Stomach (tissue), 9 donors: ENCODE results near the gene POLE2. TPM values are rescaled to one million over a fixed set of nuclear protein-coding genes. Genes with fewer than 3 reads are reported as not detected.

ENCODE experiments used
- DNase-seq, 2 donors: peaks; one replicate each; pipeline versions ENCODE4 v3.0.0 to v3.0.0-alpha.2; 2013 to 2019
- H3K27ac ChIP-seq, 5 donors: fragments of 200-600 bp in 4 of 5; sonication (generic) in 4 of 5; one replicate each; pipeline ENCODE4 v1.5.1; 2013 to 2019; ENCODE audit warnings: mild to moderate bottlenecking in 1 of 5, moderate library complexity in 1 of 5
- H3K27me3 ChIP-seq, 3 donors: fragments of 200-600 bp; sonication (generic); one replicate each; pipeline ENCODE4 v1.5.1; 2017 to 2019; ENCODE audit warnings: mixed run types in 1 of 3
- H3K36me3 ChIP-seq, 4 donors: fragments of 200-600 bp; sonication (generic); 1 replicate in 3 of 4; 2 replicates in 1 of 4; pipeline ENCODE4 v1.5.1; 2016 to 2019
- H3K4me1 ChIP-seq, 4 donors: fragments of 200-600 bp; sonication (generic); one replicate each; pipeline ENCODE4 v1.5.1; 2016 to 2019
- H3K4me3 ChIP-seq, 4 donors: fragments of 200-600 bp; sonication (generic) in 3 of 4; one replicate each; pipeline ENCODE4 v1.5.1; 2016 to 2019; ENCODE audit warnings: mild to moderate bottlenecking in 1 of 4
- H3K9me3 ChIP-seq, 4 donors: fragments of 200-600 bp; sonication (generic); one replicate each; pipeline ENCODE4 v1.5.1; 2016 to 2019
- EP300 ChIP-seq: sonication (generic); formaldehyde crosslinking; IDR thresholded peaks from one replicate; pipeline ENCODE4 v1.6.1; 2017; ENCODE audit warnings: antibody characterized with exemption
- POLR2A ChIP-seq, 4 donors: fragments of 450-650 bp; IDR thresholded peaks; one replicate each; pipeline ENCODE4 v1.6.1; 2016; ENCODE audit warnings: antibody characterized with exemption in 4 of 4, control low read depth in 2 of 4, mild to moderate bottlenecking in 1 of 4, moderate library complexity in 1 of 4
- POLR2AphosphoS5 ChIP-seq, 3 donors: sonication (generic); formaldehyde crosslinking; IDR thresholded peaks; one replicate each; pipeline ENCODE4 v1.6.1; 2016; ENCODE audit warnings: antibody characterized with exemption in 3 of 3
- WGBS, 5 donors: extraction: QIAGEN DNeasy Blood & Tissue Kit in 3 of 5; methylation state at CpG; one replicate each; pipeline versions ENCODE4 v1.1.5 to v1.1.7; 2013 to 2018; 5-methylcytosine and 5-hydroxymethylcytosine counted together
- intact Hi-C: fragments of 100-400 bp; cut with DNase I; formaldehyde crosslinking; loops from one replicate; pipeline ENCODE4 v1.15.1; 2023; ENCODE audit warnings: low total_unique reads
- polyA plus RNA-seq, 3 donors: library from polyadenylated mRNA; stranded (reverse); fragments of 200-250 nt; gene quantifications; one replicate each; pipeline ENCODE4 v1.2.3, GENCODE V29; 2013
- total RNA-seq, 5 donors: library from RNA; depleted of rRNA; stranded (reverse); fragments of >200 nt; gene quantifications; one replicate each; pipeline versions ENCODE4 v1.1.0 to v1.2.3, GENCODE V29; 2014 to 2016
- TF ChIP-seq, protein P1 (sequence below), 7 experiments: fragments of 450-650 bp in 4 of 7; fragments of 200-600 bp in 3 of 7; sonication (generic) in 3 of 7; IDR thresholded peaks; one replicate each; pipeline ENCODE4 v1.5.1; 2016 to 2019; ENCODE audit warnings: antibody characterized with exemption in 7 of 7, control low read depth in 2 of 7, mild to moderate bottlenecking in 1 of 7
- donor health status: healthy with polysubstance abuse.
- donor health status: Bipolar disorder and iron deficiency.
- donor health status: healthy.

Gene POLE2
- total and polyA plus RNA-seq, 8 donors, result 1.8 to 17.1 (median 5.2) TPM; not detected in 1

DNA sequence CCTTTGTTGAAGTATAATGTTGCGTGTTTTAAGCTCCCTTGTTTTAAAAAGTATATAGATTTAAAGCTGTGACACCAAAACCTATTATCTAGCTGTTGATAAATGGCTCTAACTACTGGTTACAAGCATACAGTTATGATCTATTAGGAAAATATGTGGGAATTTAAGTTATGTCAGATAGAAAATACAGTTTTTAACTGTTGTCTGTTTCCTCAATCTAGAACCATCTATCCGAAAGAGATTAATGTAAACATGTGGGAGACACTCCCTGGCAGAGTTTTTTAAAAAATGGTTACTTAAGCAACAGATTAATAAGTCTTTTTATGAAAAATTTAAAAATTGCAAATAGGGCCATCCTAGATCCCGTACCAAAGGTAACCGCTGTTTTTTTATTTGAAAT, 75.8 kb downstream of the POLE2 start:
- intact Hi-C loops, result no loop called here
- Histone ChIP-seq H3K36me3 (peaks cover 0 to 16% (median 13%) of the 10 kb centered on the region in 4 donors), H3K4me1 (peaks cover 0 to 3% (median 2%) of the 10 kb centered on the region in 4 donors), H3K9me3 (no peaks in the 10 kb centered on the region), H3K27ac (no peak overlapping the region), H3K4me3 (no peak overlapping the region), H3K27me3 (no peaks in the 10 kb centered on the region)
- TF ChIP-seq, protein P1, sequence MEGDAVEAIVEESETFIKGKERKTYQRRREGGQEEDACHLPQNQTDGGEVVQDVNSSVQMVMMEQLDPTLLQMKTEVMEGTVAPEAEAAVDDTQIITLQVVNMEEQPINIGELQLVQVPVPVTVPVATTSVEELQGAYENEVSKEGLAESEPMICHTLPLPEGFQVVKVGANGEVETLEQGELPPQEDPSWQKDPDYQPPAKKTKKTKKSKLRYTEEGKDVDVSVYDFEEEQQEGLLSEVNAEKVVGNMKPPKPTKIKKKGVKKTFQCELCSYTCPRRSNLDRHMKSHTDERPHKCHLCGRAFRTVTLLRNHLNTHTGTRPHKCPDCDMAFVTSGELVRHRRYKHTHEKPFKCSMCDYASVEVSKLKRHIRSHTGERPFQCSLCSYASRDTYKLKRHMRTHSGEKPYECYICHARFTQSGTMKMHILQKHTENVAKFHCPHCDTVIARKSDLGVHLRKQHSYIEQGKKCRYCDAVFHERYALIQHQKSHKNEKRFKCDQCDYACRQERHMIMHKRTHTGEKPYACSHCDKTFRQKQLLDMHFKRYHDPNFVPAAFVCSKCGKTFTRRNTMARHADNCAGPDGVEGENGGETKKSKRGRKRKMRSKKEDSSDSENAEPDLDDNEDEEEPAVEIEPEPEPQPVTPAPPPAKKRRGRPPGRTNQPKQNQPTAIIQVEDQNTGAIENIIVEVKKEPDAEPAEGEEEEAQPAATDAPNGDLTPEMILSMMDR (IDR thresholded peaks at IDR 0.05), result no peak
- no peak for TF ChIP-seq EP300
- TF ChIP-seq POLR2A (IDR thresholded peaks at IDR 0.05), result no peak
- TF ChIP-seq POLR2AphosphoS5 (IDR thresholded peaks at IDR 0.05), result no peak
- no peak for DNase-seq
- 89 to 93% (median 91%) methylated on average over 4 of the region's 4 CpGs for WGBS, 5 donors

DNA sequence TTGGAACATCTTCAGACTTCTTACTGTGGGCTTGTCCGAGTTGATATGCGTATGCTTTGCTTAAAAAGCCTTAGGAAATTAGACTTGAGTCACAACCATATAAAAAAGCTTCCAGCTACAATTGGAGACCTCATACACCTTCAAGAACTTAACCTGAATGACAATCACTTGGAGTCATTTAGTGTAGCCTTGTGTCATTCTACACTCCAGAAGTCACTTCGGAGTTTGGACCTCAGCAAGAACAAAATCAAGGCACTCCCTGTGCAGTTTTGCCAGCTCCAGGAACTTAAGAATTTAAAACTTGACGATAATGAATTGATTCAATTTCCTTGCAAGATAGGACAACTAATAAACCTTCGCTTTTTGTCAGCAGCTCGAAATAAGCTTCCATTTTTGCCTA, 80.4 kb downstream of the POLE2 start:
- DNase-seq, result no peak
- 86 to 97% (median 93%) methylated on average over 6 of the region's 6 CpGs for WGBS, 5 donors
- intact Hi-C loops, result no loop called here
- Histone ChIP-seq H3K27ac (no peak overlapping the region), H3K27me3 (no peaks in the 10 kb centered on the region), H3K4me3 (no peak overlapping the region), H3K4me1 (no peaks in the 10 kb centered on the region), H3K36me3 (peaks cover 1 to 35% (median 22%) of the 10 kb centered on the region in 4 donors), H3K9me3 (no peaks in the 10 kb centered on the region)
- TF ChIP-seq, protein P1 (IDR thresholded peaks at IDR 0.05), result no peak
- TF ChIP-seq POLR2A (IDR thresholded peaks at IDR 0.05) (no peak), EP300 (no peak), POLR2AphosphoS5 (IDR thresholded peaks at IDR 0.05) (no peak)

- DNase-seq, result peak; percentile 88 to 95
- Histone ChIP-seq H3K27me3 (no peaks in the 10 kb centered on the region), H3K4me1 (peaks cover 0 to 43% (median 19%) of the 10 kb centered on the region in 4 donors), H3K36me3 (peaks cover 0 to 11% (median 6%) of the 10 kb centered on the region in 4 donors), H3K4me3 (peak within 1 kb of the TSS; percentile 60 to 94 (median 66)), H3K27ac (peak within 1 kb of the TSS; percentile 88 to 97 (median 96)), H3K9me3 (no peaks in the 10 kb centered on the region)
- intact Hi-C loops, result no loop called here
- TF ChIP-seq POLR2A (IDR thresholded peaks at IDR 0.05), result no peak
- TF ChIP-seq EP300, result no peak
- TF ChIP-seq, protein P1 (IDR thresholded peaks at IDR 0.05), result peak in 1 of 7 experiments; percentile 14
- TF ChIP-seq POLR2AphosphoS5 (IDR thresholded peaks at IDR 0.05), result peak; percentile 16 to 67 (median 57)
- WGBS, 5 donors, result 0 to 1% (median 0%) methylated on average over 36 to 77 of the region's 77 CpGs
Measured at GRCh38 chr14:49598485-49599300, 89.3 kb downstream of the POLE2 start, which contains the start of gene LRR1. Gene LRR1, plus strand, starts transcription at chr14:49598940. Its CDS starts 81 bp downstream, at chr14:49599021.

- TF ChIP-seq EP300, result no peak
- no peak for TF ChIP-seq POLR2A (IDR thresholded peaks at IDR 0.05)
- no peak for TF ChIP-seq POLR2AphosphoS5 (IDR thresholded peaks at IDR 0.05)
- TF ChIP-seq, protein P1 (IDR thresholded peaks at IDR 0.05), result no peak
- peaks cover 0 to 10% (median 6%) of the 10 kb centered on the region in 4 donors for H3K36me3 ChIP-seq
- H3K27me3 ChIP-seq, result no peaks in the 10 kb centered on the region
- H3K27ac ChIP-seq, result peak overlapping the region; percentile 88 to 97 (median 96)
- peak in 1 of 2 donors; percentile 46 for DNase-seq
- H3K4me1 ChIP-seq, result peaks cover 0 to 47% (median 19%) of the 10 kb centered on the region in 4 donors
- H3K9me3 ChIP-seq, result no peaks in the 10 kb centered on the region
- 0 to 2% (median 0%) methylated on average over 13 to 15 of the region's 15 CpGs for WGBS, 5 donors
- H3K4me3 ChIP-seq, result peak overlapping the region; percentile 60 to 94 (median 66)
- intact Hi-C loops, result no loop called here
Measured at GRCh38 chr14:49598189-49598484, 89.9 kb downstream of the POLE2 start.
